Stimulated activated CD4-positive, alpha-beta T cell treated with anti-CD3 and anti-CD28 coated beads, Interleukin-12 subunit alpha, Interleukin-12 subunit beta, amount 100 ng/mL, for 24 hours (primary cell): ENCODE results near the gene TMEM229B.

Experiments used
- DNase-seq, 2 experiments: peaks; one replicate each; pipeline ENCODE4 v3.0.0-alpha.2; 2020; ENCODE audit warnings: low read depth in 2 of 2

Gene TMEM229B

GRCh38 chr14:67487332-67487731 lies 1.2 kb downstream of the TMEM229B start:
- no peak for DNase-seq

GRCh38 chr14:67486890-67487289 lies 1.6 kb downstream of the TMEM229B start:
- no peak for DNase-seq

GRCh38 chr14:67485501-67486095 lies 2.9 kb downstream of the TMEM229B start:
- DNase-seq: no peak

GRCh38 chr14:67483579-67484285 lies 4.8 kb downstream of the TMEM229B start:
- no peak for DNase-seq

GRCh38 chr14:67482231-67483164 lies 6.0 kb downstream of the TMEM229B start:
- no peak for DNase-seq

GRCh38 chr14:67480011-67480410 lies 8.5 kb downstream of the TMEM229B start:
- no peak for DNase-seq

- no peak for DNase-seq
Measured at GRCh38 chr14:67478800-67479084, 9.8 kb downstream of the TMEM229B start.

GRCh38 chr14:67477926-67478799 lies 10.4 kb downstream of the TMEM229B start:
- no peak for DNase-seq

- DNase-seq: no peak
Measured at GRCh38 chr14:67474366-67474765, 14.2 kb downstream of the TMEM229B start.

GRCh38 chr14:67473290-67474082 lies 15.0 kb downstream of the TMEM229B start:
- no peak for DNase-seq

GRCh38 chr14:67472726-67473125 lies 15.8 kb downstream of the TMEM229B start:
- DNase-seq: no peak

GRCh38 chr14:67469954-67470353 lies 18.6 kb downstream of the TMEM229B start:
- DNase-seq: no peak

- DNase-seq: no peak
Measured at GRCh38 chr14:67468378-67468730, 20.2 kb downstream of the TMEM229B start.

- DNase-seq: no peak
Measured at GRCh38 chr14:67467134-67467533, 21.4 kb downstream of the TMEM229B start.

GRCh38 chr14:67464879-67465278 lies 23.6 kb downstream of the TMEM229B start:
- DNase-seq: no peak

GRCh38 chr14:67464377-67464776 lies 24.1 kb downstream of the TMEM229B start:
- DNase-seq: no peak

- DNase-seq: no peak
Measured at GRCh38 chr14:67463900-67464299, 24.6 kb downstream of the TMEM229B start.

- no peak for DNase-seq
Measured at GRCh38 chr14:67461996-67462395, 26.5 kb downstream of the TMEM229B start.

GRCh38 chr14:67461341-67461985 lies 27.1 kb downstream of the TMEM229B start:
- no peak for DNase-seq

GRCh38 chr14:67459336-67459735 lies 29.2 kb downstream of the TMEM229B start:
- DNase-seq: no peak

- DNase-seq: no peak
Measured at GRCh38 chr14:67457782-67458181, 30.7 kb downstream of the TMEM229B start.
